Osteoblast (primary cell): Measurements from ENCODE around the gene MTA1. TPM values are rescaled to one million over a fixed set of nuclear protein-coding genes. Genes with fewer than 3 reads are reported as not detected.

Experiments
- DNase-seq: peaks from one replicate; pipeline ENCODE4 v3.0.0; 2011; ENCODE audit warnings: low spot score, mixed read lengths; ENCODE audit not compliant: insufficient read length; ENCODE audit errors: missing footprints
- H2AFZ ChIP-seq: 2 replicates; pipeline ENCODE4 v1.6.0; 2011; ENCODE audit warnings: mild to moderate bottlenecking, low read length
- H3K27ac ChIP-seq: 2 replicates; pipeline ENCODE4 v1.5.1; 2011; ENCODE audit warnings: mild to moderate bottlenecking, low read depth, low read length, moderate library complexity
- H3K27me3 ChIP-seq: 2 replicates; pipeline ENCODE4 v1.6.0; 2012; ENCODE audit warnings: mild to moderate bottlenecking, control low read depth, inconsistent platforms, low read length, moderate library complexity; ENCODE audit not compliant: insufficient read depth
- H3K36me3 ChIP-seq: 2 replicates; pipeline ENCODE4 v1.5.1; 2011; ENCODE audit warnings: mild to moderate bottlenecking, low read length, control low read depth, moderate library complexity; ENCODE audit not compliant: insufficient read depth
- H3K4me1 ChIP-seq: 2 replicates; pipeline ENCODE4 v1.5.1; 2011; ENCODE audit warnings: mild to moderate bottlenecking, low read length, control low read depth, moderate library complexity; ENCODE audit not compliant: insufficient read depth
- H3K4me2 ChIP-seq: 2 replicates; pipeline ENCODE4 v1.6.0; 2011; ENCODE audit warnings: mild to moderate bottlenecking, low read length; ENCODE audit not compliant: insufficient read depth
- H3K4me3 ChIP-seq: fragments of 200-600 bp; sonication (generic); 3 replicates; pipeline ENCODE4 v1.5.1; 2012; ENCODE audit warnings: mild to moderate bottlenecking, low read length, inconsistent platforms; ENCODE audit not compliant: insufficient read depth
- H3K79me2 ChIP-seq: 2 replicates; pipeline ENCODE4 v1.6.0; 2012; ENCODE audit warnings: mild to moderate bottlenecking, low read length, control low read depth, inconsistent platforms; ENCODE audit not compliant: insufficient read depth
- H3K9me3 ChIP-seq: 2 replicates; pipeline ENCODE4 v1.5.1; 2011; ENCODE audit warnings: low read depth, low read length, control low read depth
- H4K20me1 ChIP-seq: 2 replicates; pipeline ENCODE4 v1.6.0; 2012; ENCODE audit warnings: mild to moderate bottlenecking, low read length, control low read depth; ENCODE audit not compliant: insufficient read depth
- total RNA-seq: library from RNA; depleted of rRNA; stranded (reverse); fragments of >200 nt; gene quantifications from 2 replicates; pipeline ENCODE4 v1.2.3, GENCODE V29; 2012
- TF ChIP-seq, protein P1 (sequence below): IDR thresholded peaks from 2 replicates; pipeline ENCODE4 v1.5.1; 2011; ENCODE audit warnings: mild to moderate bottlenecking, low read depth, low read length, moderate library complexity; ENCODE audit errors: extremely low read depth

The MTA1 gene
- total RNA-seq, 1 donor = 60.4 TPM

DNA sequence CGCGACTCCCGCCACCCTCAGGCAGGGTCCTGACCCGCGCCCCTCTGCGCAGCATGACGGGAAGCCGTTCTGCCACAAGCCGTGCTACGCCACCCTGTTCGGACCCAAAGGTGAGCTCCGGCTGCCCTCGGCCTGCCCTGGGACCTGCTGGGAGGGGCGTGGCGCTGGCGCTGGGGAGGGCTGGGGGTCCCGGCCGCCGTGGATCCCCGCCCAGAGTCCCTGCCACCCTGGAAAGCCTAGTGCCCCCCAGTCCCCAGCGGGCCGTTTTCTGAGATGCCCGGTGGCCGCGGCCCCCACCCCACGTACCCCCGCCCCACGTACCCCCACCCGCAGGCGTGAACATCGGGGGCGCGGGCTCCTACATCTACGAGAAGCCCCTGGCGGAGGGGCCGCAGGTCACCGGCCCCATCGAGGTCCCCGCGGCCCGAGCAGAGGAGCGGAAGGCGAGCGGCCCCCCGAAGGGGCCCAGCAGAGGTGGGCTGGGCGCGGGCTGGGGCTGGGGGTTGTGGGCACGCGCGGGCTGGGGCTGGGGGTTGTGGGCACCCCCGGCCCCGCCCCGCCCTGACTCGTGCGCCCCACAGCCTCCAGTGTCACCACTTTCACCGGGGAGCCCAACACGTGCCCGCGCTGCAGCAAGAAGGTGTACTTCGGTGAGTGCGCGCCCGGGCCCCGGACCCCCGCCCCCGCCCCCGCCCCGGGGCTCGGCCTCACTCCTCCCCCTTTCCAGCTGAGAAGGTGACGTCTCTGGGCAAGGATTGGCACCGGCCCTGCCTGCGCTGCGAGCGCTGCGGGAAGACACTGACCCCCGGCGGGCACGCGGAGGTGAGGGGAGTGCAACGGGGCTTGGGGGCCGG lies 59.0 kb downstream of the MTA1 start:
- DNase-seq = no peak
- H3K79me2 ChIP-seq = peaks cover 4% of the 10 kb centered on the region
- no peaks in the 10 kb centered on the region for H3K9me3 ChIP-seq
- H3K4me1 ChIP-seq = peaks cover 41% of the 10 kb centered on the region
- H2AFZ ChIP-seq = no peak overlapping the region
- peaks cover 4% of the 10 kb centered on the region for H4K20me1 ChIP-seq
- no peaks in the 10 kb centered on the region for H3K27me3 ChIP-seq
- H3K27ac ChIP-seq = no peak overlapping the region
- H3K4me2 ChIP-seq = no peak overlapping the region
- H3K36me3 ChIP-seq = no peaks in the 10 kb centered on the region
- no peak overlapping the region for H3K4me3 ChIP-seq
- TF ChIP-seq, protein P1, sequence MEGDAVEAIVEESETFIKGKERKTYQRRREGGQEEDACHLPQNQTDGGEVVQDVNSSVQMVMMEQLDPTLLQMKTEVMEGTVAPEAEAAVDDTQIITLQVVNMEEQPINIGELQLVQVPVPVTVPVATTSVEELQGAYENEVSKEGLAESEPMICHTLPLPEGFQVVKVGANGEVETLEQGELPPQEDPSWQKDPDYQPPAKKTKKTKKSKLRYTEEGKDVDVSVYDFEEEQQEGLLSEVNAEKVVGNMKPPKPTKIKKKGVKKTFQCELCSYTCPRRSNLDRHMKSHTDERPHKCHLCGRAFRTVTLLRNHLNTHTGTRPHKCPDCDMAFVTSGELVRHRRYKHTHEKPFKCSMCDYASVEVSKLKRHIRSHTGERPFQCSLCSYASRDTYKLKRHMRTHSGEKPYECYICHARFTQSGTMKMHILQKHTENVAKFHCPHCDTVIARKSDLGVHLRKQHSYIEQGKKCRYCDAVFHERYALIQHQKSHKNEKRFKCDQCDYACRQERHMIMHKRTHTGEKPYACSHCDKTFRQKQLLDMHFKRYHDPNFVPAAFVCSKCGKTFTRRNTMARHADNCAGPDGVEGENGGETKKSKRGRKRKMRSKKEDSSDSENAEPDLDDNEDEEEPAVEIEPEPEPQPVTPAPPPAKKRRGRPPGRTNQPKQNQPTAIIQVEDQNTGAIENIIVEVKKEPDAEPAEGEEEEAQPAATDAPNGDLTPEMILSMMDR = no peak

DNA sequence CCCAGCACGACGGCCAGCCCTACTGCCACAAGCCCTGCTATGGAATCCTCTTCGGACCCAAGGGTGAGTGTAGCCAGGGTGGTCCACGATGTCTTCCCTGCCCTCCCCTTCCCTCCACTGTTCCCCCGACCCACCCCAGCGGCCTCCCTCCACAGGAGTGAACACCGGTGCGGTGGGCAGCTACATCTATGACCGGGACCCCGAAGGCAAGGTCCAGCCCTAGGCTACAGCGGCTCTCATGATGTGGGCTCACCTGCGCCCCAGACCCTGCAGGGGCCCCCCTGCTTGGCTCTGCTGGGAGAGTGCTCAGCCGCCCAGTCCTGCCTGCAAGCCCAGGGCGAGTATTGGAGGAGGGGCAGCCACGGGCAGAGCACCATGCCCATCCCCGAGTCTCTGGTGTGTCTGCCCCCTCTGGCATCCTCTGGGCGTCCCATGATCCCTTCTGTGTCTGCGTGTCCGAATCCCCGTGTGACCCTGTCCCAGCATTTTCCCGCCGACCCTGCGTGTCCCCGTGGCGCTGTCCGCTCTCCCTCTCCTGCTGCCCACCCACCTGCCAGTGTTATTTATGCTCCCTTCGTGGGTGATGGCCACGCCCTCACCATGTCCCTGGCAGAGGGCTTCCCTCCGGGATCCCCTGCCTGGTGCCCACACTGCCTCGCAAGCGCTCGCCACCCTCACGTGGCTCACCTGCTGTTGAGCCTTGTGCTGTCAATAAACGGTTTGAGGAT lies 60.0 kb downstream of the MTA1 start:
- no peak overlapping the region for H3K4me3 ChIP-seq
- H3K4me2 ChIP-seq = no peak overlapping the region
- peaks cover 4% of the 10 kb centered on the region for H3K79me2 ChIP-seq
- H3K27ac ChIP-seq = no peak overlapping the region
- H3K36me3 ChIP-seq = no peaks in the 10 kb centered on the region
- no peaks in the 10 kb centered on the region for H3K27me3 ChIP-seq
- peaks cover 37% of the 10 kb centered on the region for H3K4me1 ChIP-seq
- peaks cover 3% of the 10 kb centered on the region for H4K20me1 ChIP-seq
- no peaks in the 10 kb centered on the region for H3K9me3 ChIP-seq
- TF ChIP-seq, protein P1 = no peak
- no peak overlapping the region for H2AFZ ChIP-seq
- DNase-seq = no peak

DNA sequence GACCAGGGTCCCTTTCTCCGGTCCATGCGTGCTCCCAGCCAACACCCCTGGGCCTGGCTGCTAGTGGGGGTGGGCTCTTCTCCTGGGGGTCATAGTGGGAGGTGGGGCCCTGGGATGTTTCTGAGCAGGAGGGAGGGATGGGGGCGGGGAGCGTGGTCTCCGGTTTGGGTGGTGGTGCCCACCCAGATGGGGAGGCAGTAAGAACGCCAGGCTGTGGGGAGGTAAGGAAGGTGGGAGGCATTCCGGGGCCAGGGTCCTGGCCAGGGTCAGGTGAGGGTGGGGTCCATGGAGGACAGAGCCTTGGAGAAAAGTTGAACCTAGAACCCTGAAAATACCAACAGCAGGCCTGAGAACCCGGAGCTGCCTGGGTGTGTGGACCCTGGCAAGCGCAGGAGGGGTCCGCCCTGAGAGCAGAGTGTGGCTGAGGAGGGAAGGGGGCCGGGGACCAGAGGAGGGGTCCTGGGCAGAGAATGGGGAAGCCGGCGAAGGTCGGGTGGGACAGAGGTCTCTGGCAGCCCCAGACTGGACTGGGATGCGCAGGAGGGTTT lies 60.6 kb downstream of the MTA1 start:
- no peaks in the 10 kb centered on the region for H3K36me3 ChIP-seq
- no peak overlapping the region for H2AFZ ChIP-seq
- H3K27me3 ChIP-seq = no peaks in the 10 kb centered on the region
- H3K4me2 ChIP-seq = peak overlapping the region; percentile 94
- peaks cover 36% of the 10 kb centered on the region for H3K4me1 ChIP-seq
- H4K20me1 ChIP-seq = peaks cover 3% of the 10 kb centered on the region
- no peak overlapping the region for H3K4me3 ChIP-seq
- peaks cover 4% of the 10 kb centered on the region for H3K79me2 ChIP-seq
- no peak for DNase-seq
- H3K9me3 ChIP-seq = no peaks in the 10 kb centered on the region
- TF ChIP-seq, protein P1 = no peak
- H3K27ac ChIP-seq = peak overlapping the region; percentile 99
